GM10248 (cell line): Measurements from ENCODE around the gene GALNT9.
"Not testable (repeated sequence)": the region's sequence is repeated elsewhere in the genome, so short reads cannot be mapped to it uniquely, and the experiment has no call there.

ENCODE experiments used
- CTCF ChIA-PET: fragments of 300-600 bp; sonication (Branson Sonifier 250); formaldehyde crosslinking; extraction: SDS; loops from one replicate; lab custom pipeline; 2021; ENCODE audit warnings: antibody characterized with exemption; lab: Yijun Ruan, JAX
- POLR2A ChIA-PET: fragments of 350-650 bp; sonication (Branson Sonifier 250); formaldehyde crosslinking; extraction: SDS; loops from one replicate; lab custom pipeline; 2020; ENCODE audit warnings: antibody characterized with exemption; lab: Yijun Ruan, JAX
- DNase-seq: peaks from one replicate; pipeline ENCODE4 v3.0.0; 2012; ENCODE audit errors: extremely low spot score
- CTCF ChIP-seq: IDR thresholded peaks from 2 replicates; pipeline ENCODE4 v1.5.1; 2012; ENCODE audit warnings: mild to moderate bottlenecking, low read depth; ENCODE audit errors: extremely low read depth, missing control alignments, control extremely low read depth

GALNT9 gene

GRCh38 chr12:132300789-132301722, 28.3 kb downstream of the GALNT9 start:
- CTCF ChIA-PET: no interaction called here

GRCh38 chr12:132296063-132296462, 33.3 kb downstream of the GALNT9 start:
- CTCF ChIA-PET: no interaction called here
- DNase-seq: no peak
- POLR2A ChIA-PET: no interaction called here
- TF ChIP-seq CTCF: no peak

More at GRCh38 chr12:132300789-132301722, 28.3 kb downstream of the GALNT9 start:
- TF ChIP-seq CTCF: no peak
- POLR2A ChIA-PET: no interaction called here
- DNase-seq: no peak

GRCh38 chr12:132295561-132295960, 33.8 kb downstream of the GALNT9 start:
- DNase-seq, CTCF ChIA-PET, POLR2A ChIA-PET: not testable (repeated sequence)

- CTCF ChIA-PET: no interaction called here
- no peak for DNase-seq
- TF ChIP-seq CTCF: no peak
- POLR2A ChIA-PET: no interaction called here
Observed at GRCh38 chr12:132295101-132295526, 34.3 kb downstream of the GALNT9 start.

- ChIA-PET CTCF (no interaction called here), POLR2A (no interaction called here)
- no peak for TF ChIP-seq CTCF
- DNase-seq: no peak
Observed at GRCh38 chr12:132294121-132295034, 35.0 kb downstream of the GALNT9 start.

- TF ChIP-seq CTCF: no peak
- CTCF ChIA-PET: interaction anchor here (1.9 kb wide), 1 partner anchor 15 kb away, joined by 4 read pairs; no protein-coding TSS in a partner anchor
- no peak for DNase-seq
- POLR2A ChIA-PET: no interaction called here
Observed at GRCh38 chr12:132292328-132293319, 36.8 kb downstream of the GALNT9 start.
